Hematopoietic multipotent progenitor cell treated with erythropoietin and hydrocortisone succinate and interleukin-3 and kit ligand, for 4 days (in vitro differentiated cells): ENCODE measurements around the gene DKC1.
A peak's percentile ranks its signal among the peaks of the same experiment; 100 is the strongest.
"Not testable (repeated sequence)": the region's sequence is repeated elsewhere in the genome, so short reads cannot be mapped to it uniquely, and the experiment has no call there.

ENCODE experiments used
- DNase-seq: peaks from one replicate; pipeline ENCODE4 v3.0.0-alpha.2; 2015

DKC1 gene

DNA sequence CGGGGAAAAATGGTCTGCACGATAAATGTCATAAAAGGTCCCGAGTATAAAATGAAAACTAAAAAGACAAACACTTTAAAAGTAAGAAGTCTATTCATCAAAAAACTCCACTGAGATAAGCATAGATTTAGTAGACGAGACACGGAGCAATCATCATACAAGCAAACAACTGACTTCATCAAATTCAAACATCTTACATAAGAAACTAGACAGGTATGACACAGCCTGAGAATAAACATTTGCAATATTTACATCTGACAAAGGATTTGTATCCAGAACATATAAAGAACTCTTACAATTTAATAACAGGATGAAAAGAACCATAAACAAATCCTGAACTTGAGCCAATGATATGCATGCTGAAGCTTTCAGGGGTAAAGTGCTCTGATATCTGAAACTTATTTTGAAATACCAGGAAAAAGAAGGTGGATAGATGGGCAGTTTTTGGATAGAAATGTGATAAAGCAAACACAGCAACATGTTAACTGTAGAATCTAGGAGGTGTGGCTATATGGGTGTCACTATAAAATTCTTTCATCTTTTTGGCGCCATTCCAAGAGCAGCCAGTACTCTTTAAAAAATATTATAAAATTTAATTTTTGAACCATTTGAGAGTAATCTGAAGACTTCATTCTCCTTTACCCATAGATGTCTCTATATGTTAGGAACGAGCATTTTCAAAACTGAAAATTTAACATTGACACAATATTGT is 30.6 kb downstream of the DKC1 start:
- DNase-seq, result no peak

DNA sequence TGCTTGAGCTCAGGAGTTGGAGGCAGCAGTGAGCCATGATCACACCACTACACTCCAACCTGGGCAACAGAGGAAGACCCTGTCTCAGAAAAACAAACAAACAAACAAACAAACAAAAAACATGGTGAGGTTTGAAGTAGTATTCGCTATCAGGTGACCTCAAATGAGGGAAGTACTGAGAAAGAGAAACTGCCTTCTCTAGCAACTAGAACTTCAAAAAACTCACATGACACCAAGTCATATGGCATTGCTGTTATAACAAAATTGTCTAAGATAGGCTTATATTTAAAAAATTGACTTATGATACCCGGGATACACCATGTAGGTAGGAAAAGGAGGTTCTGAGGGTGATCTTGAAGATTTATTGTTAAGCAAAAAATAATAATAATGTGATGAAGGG is 32.4 kb downstream of the DKC1 start:
- DNase-seq, result no peak

- no peak for DNase-seq
Observed at GRCh38 chrX:154797006-154797405, 34.3 kb downstream of the DKC1 start.

- no peak for DNase-seq
Observed at GRCh38 chrX:154799556-154800348, 37.1 kb downstream of the DKC1 start.

DNA sequence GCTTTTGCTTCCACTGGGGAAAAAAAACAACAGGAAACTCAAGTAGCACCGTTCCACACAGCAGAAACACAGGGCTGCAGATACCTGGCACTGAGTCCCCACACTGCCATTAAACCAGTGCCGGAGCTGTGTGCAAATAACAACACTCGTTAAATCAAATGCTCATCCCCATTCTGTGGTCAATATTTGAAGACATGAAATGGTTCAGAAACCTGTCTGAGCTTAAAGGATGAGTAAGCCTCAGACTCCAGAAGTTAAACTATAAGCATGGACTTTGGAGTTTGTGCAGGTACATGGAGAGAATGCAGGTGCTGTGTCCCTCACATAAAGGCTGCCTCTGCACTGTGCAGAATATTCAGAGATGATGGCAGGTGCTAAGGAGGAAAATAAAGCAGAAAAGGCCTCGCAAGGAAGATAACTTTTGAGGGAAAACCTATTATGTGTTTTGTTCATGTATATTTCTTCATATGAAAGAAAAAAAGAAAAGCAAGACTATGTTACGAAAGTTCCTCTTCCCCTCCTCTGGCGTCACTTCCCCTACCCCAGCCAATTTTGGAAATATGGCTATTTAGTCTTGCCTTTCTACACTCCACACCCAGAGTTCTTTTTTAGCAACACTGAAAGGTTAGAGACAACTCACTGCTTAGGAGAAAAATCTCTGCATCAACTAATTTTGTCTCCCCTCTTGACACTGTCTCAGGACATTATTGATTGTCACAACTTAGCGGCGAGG is 38.0 kb downstream of the DKC1 start:
- DNase-seq, result peak; percentile 53

GRCh38 chrX:154802947-154803346 is 40.3 kb downstream of the DKC1 start:
- no peak for DNase-seq

DNA sequence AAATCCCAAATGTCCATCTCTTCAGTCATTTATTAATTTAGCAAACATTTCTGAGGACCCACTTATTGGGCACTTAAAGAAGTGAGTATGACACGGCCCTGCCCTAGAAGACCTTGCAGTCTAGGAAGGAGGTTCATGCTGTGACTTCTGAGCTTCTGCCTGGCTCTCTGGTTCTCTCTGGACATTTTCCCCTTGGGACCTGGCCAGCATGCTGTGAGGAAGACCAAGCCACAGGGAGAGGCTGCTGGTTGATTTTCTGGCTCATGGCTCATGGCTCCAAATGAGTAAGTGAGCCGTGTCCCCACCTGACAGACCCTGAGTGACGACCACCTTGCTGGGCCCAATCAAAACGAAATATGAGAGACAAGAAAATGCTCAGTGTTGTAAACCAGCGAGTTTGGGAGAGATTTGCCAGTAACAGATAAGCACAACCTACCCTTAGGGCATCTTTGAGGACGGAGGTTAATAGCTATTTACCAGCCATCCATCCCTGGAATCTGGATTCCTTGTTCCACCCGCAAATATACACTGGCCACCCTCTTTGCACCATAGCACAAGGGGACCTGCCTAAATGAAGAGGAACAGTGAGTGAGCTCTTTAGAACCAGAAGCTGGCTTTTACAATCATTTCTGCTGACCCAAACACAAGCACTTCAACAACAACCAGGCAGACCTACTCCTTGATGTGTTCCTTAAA is 41.7 kb downstream of the DKC1 start:
- no peak for DNase-seq

- DNase-seq, result peak; percentile 91
Observed at GRCh38 chrX:154804957-154805695, 42.5 kb downstream of the DKC1 start, which contains the start of gene MPP1. Gene MPP1 (minus strand): TSS chrX:154805485. CDS start chrX:154805373, 112 bp downstream.

- no peak for DNase-seq
Observed at GRCh38 chrX:154805696-154806091, 43.0 kb downstream of the DKC1 start.

GRCh38 chrX:154806837-154807501 is 44.3 kb downstream of the DKC1 start:
- no peak for DNase-seq

DNA sequence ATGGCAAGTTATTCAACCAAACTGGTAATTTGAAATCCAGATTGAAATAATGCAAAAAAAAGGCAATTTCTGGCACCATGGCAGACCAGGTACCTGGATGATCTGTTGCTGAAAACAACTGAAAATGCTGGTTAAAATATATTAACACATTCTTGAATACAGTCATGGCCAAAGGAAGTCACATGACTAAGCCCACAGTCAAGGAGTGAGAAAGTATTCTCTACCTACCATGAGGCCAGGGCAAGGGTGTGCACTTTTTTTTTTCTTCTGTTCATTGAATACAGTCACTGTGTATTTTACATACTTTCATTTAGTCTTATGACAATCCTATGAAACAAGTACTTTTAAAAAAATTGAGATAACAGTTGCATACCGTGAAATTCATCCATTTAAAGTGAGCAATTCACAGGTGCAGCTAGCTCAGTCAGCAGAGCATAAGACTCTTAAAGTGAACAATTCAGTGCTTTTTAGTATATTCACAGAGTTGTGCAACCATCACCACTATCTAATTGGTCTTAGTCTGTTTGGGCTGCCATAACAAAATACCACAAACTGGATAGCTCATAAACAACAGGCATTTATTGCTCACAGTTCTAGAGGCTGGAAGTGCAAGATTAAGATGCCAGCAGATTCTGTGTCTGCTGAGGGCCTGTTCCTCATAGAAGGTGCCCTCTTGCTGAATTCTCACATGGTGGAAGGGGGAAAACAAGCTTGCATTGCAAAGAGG is 47.4 kb downstream of the DKC1 start:
- no peak for DNase-seq

- no peak for DNase-seq
Observed at GRCh38 chrX:154812341-154813101, 49.9 kb downstream of the DKC1 start.

DNA sequence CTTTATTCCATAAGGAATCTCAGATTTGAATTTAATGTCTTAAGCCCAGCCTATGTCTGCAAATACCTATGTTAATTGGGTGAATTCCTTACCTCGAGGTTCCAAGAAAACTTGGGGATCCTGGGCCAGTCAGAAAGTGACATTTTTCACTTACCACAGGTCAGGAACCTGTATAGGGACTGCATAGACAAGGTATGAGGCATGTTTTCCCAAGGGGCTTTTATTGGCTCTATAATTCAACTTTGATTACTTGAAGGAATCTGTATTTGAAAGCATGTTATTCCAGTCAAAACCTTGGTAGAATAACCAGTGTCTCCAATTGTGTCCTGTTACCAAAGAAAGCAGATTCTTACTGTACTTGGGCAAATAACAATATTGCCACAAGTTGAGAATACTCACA is 51.1 kb downstream of the DKC1 start:
- DNase-seq, result no peak

DNA sequence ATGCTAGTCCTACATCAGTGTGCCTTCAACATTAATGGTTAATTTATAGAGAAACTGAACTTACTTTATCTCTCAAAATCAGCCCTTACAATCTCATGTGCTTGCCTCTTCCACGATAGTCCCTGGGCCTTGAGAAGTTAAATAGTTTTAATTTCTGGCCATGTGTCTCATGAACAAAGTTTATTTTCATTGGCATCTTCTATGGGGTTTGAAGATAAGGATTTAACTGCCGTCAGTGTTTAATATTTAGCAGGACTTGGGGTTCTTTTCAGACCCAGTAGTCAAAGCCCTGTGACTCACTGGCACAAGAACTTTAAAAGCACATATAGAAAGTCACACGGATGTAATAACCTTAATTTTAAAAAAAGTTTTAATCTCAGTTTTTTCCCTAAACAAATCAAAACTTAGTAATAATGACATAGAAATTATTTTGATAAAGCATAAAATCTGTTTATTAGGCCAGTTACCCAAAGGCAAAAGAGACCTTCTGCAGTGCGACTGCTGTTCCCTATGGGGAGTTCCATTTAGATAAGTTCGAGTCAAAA is 52.7 kb downstream of the DKC1 start:
- no peak for DNase-seq

DNA sequence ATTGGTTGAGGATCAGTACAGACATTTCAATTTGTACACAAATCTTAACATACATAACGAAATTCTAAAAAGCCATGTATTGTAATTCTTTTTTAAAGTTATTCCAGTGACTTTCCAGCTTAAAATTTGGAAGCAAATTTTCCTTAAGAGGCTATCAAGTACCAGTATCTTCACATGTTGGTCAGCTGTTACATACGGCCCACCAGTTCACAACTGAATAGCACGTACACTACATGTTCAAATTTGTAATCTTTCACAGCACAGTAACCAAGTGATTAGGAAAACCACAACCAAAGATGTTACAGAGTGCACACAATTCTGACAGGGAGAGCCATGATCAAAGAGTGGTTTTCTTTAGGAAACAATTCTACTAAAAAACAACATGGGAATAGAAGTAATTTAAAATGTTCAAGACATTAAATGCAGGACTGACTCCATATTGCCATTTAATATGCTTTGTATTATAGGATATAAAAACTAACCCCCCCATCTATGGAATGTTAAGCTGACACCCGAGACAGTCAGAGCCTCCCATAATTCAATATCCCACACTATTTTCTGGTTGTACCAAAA is 53.7 kb downstream of the DKC1 start:
- peak; percentile 40 for DNase-seq

- not testable (repeated sequence) for DNase-seq
Observed at GRCh38 chrX:154817048-154817618, 54.5 kb downstream of the DKC1 start.

DNA sequence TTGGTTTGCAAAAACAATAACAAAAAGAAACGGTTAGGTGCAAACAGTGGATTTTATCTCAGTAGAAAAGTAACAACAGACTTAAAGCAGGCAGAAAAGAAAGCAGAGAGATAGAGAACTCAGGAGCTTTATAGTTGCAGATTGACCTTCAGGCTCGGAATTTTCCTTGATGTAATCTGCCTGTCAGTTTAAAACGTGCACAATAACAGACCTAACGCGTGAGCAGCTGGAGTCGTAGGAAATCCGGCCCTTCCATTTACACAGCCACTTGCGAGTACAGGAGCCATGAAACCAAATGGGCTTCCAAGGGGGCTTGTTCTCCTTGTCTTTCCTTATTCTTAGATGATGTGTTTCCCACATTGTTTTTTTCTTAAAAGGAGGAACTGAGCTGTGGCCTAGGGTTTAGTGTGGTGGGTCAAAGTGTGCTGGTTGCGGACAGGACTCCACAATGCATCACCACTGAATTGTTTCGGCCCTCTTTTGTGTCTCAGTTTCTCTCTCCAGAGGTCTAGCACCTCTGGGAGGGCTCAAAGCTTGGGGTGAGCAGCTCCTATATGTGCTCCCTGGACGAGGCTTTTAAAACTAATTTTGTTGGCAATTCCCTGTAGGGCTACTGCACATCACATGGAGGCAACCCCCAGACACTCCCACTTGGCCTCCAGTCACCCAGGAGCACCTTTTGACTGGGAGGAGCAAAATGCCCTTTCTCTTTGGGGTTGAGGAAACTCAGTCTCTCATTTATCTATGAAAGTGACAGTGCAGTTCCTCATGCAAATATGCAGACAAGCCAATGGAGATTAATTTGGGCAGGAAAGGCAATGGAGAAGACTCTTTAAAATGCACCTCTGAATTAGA is 56.5 kb downstream of the DKC1 start:
- DNase-seq, result no peak

DNA sequence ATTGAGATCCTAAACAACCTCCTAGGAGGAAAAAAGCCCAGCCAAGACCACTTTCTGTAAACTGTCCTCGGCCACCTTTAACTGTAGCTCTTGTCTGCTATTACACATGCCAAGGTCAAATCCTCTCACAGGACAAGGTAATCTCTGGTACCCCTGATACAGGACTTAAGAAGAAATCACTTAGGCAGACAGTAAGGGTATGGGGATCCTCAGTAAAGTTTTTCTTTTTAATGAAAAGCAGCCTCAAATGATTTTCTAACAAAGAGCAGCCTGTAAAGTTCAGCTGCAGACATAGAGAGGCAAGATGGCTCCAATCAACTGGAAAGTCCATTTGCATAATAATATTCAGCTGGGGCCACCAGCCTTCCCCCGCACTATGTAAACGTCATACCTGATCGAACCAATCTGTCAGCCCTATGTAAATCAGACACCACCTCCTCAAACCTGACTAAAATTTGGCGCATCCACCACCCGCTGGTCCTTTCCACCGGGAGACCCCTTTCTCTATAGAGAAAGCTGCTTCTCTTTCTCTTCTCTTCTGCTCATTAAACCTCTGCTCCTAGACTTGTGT is 57.2 kb downstream of the DKC1 start:
- DNase-seq, result no peak
